MM.1S (cell line): Measurements from ENCODE around the gene TMEM179.
A peak's percentile ranks its signal among the peaks of the same experiment; 100 is the strongest.

ENCODE experiments used
- DNase-seq: peaks from one replicate; pipeline ENCODE4 v3.0.0-alpha.2; 2015
- H2AFZ ChIP-seq: fragments of 300-600 bp; sonication (generic); 2 replicates; pipeline ENCODE4 v1.6.0; 2016; ENCODE audit warnings: antibody characterized with exemption, low read length
- H3F3A ChIP-seq: fragments of 300-600 bp; sonication (generic); 2 replicates; pipeline ENCODE4 v1.6.1; 2016; ENCODE audit warnings: mild to moderate bottlenecking, antibody characterized with exemption, low read length, moderate library complexity, mixed read lengths; ENCODE audit not compliant: insufficient read depth
- H3K27ac ChIP-seq: fragments of 300-600 bp; sonication (generic); 2 replicates; pipeline ENCODE4 v1.5.1; 2016; ENCODE audit warnings: mild to moderate bottlenecking, low read length
- H3K27me3 ChIP-seq: fragments of 300-600 bp; sonication (generic); replicated peaks from 2 replicates; pipeline ENCODE4 v1.6.0; 2016; ENCODE audit warnings: low read length; ENCODE audit not compliant: insufficient read depth
- H3K36me3 ChIP-seq: fragments of 300-600 bp; sonication (generic); replicated peaks from 2 replicates; pipeline ENCODE4 v1.6.1; 2016; ENCODE audit warnings: mild to moderate bottlenecking, low read length, mixed read lengths; ENCODE audit not compliant: insufficient read depth
- H3K4me1 ChIP-seq: fragments of 300-600 bp; sonication (generic); 2 replicates; pipeline ENCODE4 v1.6.1; 2016; ENCODE audit warnings: low read length, mixed read lengths
- H3K4me2 ChIP-seq: fragments of 300-600 bp; sonication (generic); 2 replicates; pipeline ENCODE4 v1.6.0; 2016; ENCODE audit warnings: low read depth, low read length
- H3K4me3 ChIP-seq: fragments of 300-600 bp; sonication (generic); 2 replicates; pipeline ENCODE4 v1.5.1; 2016; ENCODE audit warnings: low read length, mixed read lengths
- H3K79me2 ChIP-seq: fragments of 300-600 bp; sonication (generic); 2 replicates; pipeline ENCODE4 v1.6.1; 2016; ENCODE audit warnings: mixed run types, low read length, mixed read lengths
- H3K9ac ChIP-seq: fragments of 300-600 bp; sonication (generic); 2 replicates; pipeline ENCODE4 v1.6.1; 2016; ENCODE audit warnings: low read length, mixed read lengths
- H3K9me2 ChIP-seq: fragments of 300-600 bp; sonication (generic); replicated peaks from 2 replicates; pipeline ENCODE4 v1.6.1; 2016; ENCODE audit warnings: mild to moderate bottlenecking, low read length, mixed read lengths; ENCODE audit not compliant: insufficient read depth
- H3K9me3 ChIP-seq: fragments of 300-600 bp; sonication (generic); replicated peaks from 2 replicates; pipeline ENCODE4 v1.6.1; 2016; ENCODE audit warnings: mild to moderate bottlenecking, low read length, mixed read lengths; ENCODE audit not compliant: insufficient read depth
- H4K20me1 ChIP-seq: fragments of 300-600 bp; sonication (generic); 2 replicates; pipeline ENCODE4 v1.6.1; 2016; ENCODE audit warnings: mild to moderate bottlenecking, low read length, moderate library complexity, mixed read lengths; ENCODE audit not compliant: insufficient read depth
- CTCF ChIP-seq: fragments of 300-600 bp; sonication (generic); IDR thresholded peaks from 2 replicates; pipeline ENCODE4 v1.5.1; 2016; ENCODE audit warnings: antibody characterized with exemption, low read length, mixed read lengths
- EZH2 ChIP-seq: fragments of 300-600 bp; sonication (generic); optimal IDR thresholded peaks from 2 replicates; pipeline ENCODE3; 2017; ENCODE audit warnings: low read depth, mild to moderate bottlenecking, antibody characterized with exemption, low read length, mixed read lengths
- EZH2phosphoT487 ChIP-seq: fragments of 300-600 bp; sonication (generic); IDR thresholded peaks from 2 replicates; pipeline ENCODE4 v1.6.1; 2018; ENCODE audit warnings: antibody characterized with exemption, low read length

The TMEM179 gene

GRCh38 chr14:104650057-104650980 lies 45.7 kb upstream of the TMEM179 start:
- Histone ChIP-seq H4K20me1 (no peaks in the 10 kb centered on the region), H3F3A (no peaks in the 10 kb centered on the region), H3K9ac (no peak overlapping the region), H3K4me3 (no peak overlapping the region), H3K27me3 (peaks cover 15% of the 10 kb centered on the region), H3K27ac (no peak overlapping the region), H3K79me2 (no peaks in the 10 kb centered on the region), H3K9me2 (no peaks in the 10 kb centered on the region), H3K9me3 (no peaks in the 10 kb centered on the region), H3K4me1 (no peaks in the 10 kb centered on the region), H3K36me3 (no peaks in the 10 kb centered on the region), H3K4me2 (no peak overlapping the region), H2AFZ (no peak overlapping the region)
- TF ChIP-seq CTCF (peak; percentile 65), EZH2 (no peak), EZH2phosphoT487 (no peak)
- no peak for DNase-seq

GRCh38 chr14:104647467-104648043 lies 43.0 kb upstream of the TMEM179 start:
- Histone ChIP-seq H3K27me3 (peaks cover 35% of the 10 kb centered on the region), H3F3A (no peaks in the 10 kb centered on the region), H2AFZ (no peak overlapping the region), H3K9me2 (no peaks in the 10 kb centered on the region), H3K4me3 (no peak overlapping the region), H3K4me1 (no peaks in the 10 kb centered on the region), H3K27ac (no peak overlapping the region), H4K20me1 (no peaks in the 10 kb centered on the region), H3K79me2 (no peaks in the 10 kb centered on the region), H3K9ac (no peak overlapping the region), H3K36me3 (no peaks in the 10 kb centered on the region), H3K4me2 (no peak overlapping the region), H3K9me3 (no peaks in the 10 kb centered on the region)
- no peak for DNase-seq
- TF ChIP-seq CTCF (no peak), EZH2 (no peak), EZH2phosphoT487 (no peak)

GRCh38 chr14:104644656-104645378 lies 40.2 kb upstream of the TMEM179 start:
- Histone ChIP-seq H3F3A (no peaks in the 10 kb centered on the region), H3K4me1 (no peaks in the 10 kb centered on the region), H3K4me3 (no peak overlapping the region), H3K9me2 (no peaks in the 10 kb centered on the region), H3K27ac (no peak overlapping the region), H3K4me2 (no peak overlapping the region), H3K79me2 (no peaks in the 10 kb centered on the region), H2AFZ (no peak overlapping the region), H4K20me1 (no peaks in the 10 kb centered on the region), H3K27me3 (peaks cover 33% of the 10 kb centered on the region), H3K36me3 (no peaks in the 10 kb centered on the region), H3K9me3 (no peaks in the 10 kb centered on the region), H3K9ac (no peak overlapping the region)
- TF ChIP-seq EZH2: no peak
- TF ChIP-seq EZH2phosphoT487: no peak
- TF ChIP-seq CTCF: no peak
- DNase-seq: no peak
